Measurements from ENCODE around the gene PCDH12.
"Not testable (repeated sequence)": the region's sequence is repeated elsewhere in the genome, so short reads cannot be mapped to it uniquely, and the experiment has no call there.

Gene PCDH12

GRCh38 chr5:141935538-141935937 is 22.5 kb downstream of the PCDH12 start:
- no peak for DNase-seq

- DNase-seq, result no peak
Observed at GRCh38 chr5:141934099-141934844, 23.7 kb downstream of the PCDH12 start.

- DNase-seq, result no peak
Observed at GRCh38 chr5:141933151-141933550, 24.9 kb downstream of the PCDH12 start.

- no peak for DNase-seq
Observed at GRCh38 chr5:141931694-141932093, 26.3 kb downstream of the PCDH12 start.

- DNase-seq, result no peak
Observed at GRCh38 chr5:141929398-141930058, 28.5 kb downstream of the PCDH12 start.

- no peak for DNase-seq
Observed at GRCh38 chr5:141928051-141928450, 30.0 kb downstream of the PCDH12 start.

GRCh38 chr5:141926434-141926833 is 31.6 kb downstream of the PCDH12 start:
- DNase-seq, result no peak

- peak; percentile 90 to 92 for DNase-seq
Observed at GRCh38 chr5:141923448-141924313, 34.3 kb downstream of the PCDH12 start, which contains the start of gene DELE1. Gene DELE1, plus strand, starts transcription at chr5:141923871. Its CDS starts 71 bp downstream, at chr5:141923942.

GRCh38 chr5:141922827-141923447 is 35.1 kb downstream of the PCDH12 start:
- DNase-seq, result not testable (repeated sequence)

GRCh38 chr5:141920771-141921170 is 37.2 kb downstream of the PCDH12 start:
- no peak for DNase-seq

- no peak for DNase-seq
Observed at GRCh38 chr5:141919218-141920119, 38.5 kb downstream of the PCDH12 start.

GRCh38 chr5:141917760-141918159 is 40.2 kb downstream of the PCDH12 start:
- DNase-seq, result no peak

GRCh38 chr5:141916522-141916921 is 41.5 kb downstream of the PCDH12 start:
- DNase-seq, result no peak

- DNase-seq, result no peak
Observed at GRCh38 chr5:141915881-141916336, 42.1 kb downstream of the PCDH12 start.

- DNase-seq, result no peak
Observed at GRCh38 chr5:141914797-141915196, 43.2 kb downstream of the PCDH12 start.

- DNase-seq, result peak; percentile 8 to 43
Observed at GRCh38 chr5:141914199-141914743, 43.7 kb downstream of the PCDH12 start.

GRCh38 chr5:141913560-141914198 is 44.3 kb downstream of the PCDH12 start:
- DNase-seq, result no peak

GRCh38 chr5:141910271-141910673 is 47.7 kb downstream of the PCDH12 start:
- DNase-seq, result no peak

- DNase-seq, result no peak
Observed at GRCh38 chr5:141909212-141909611, 48.8 kb downstream of the PCDH12 start.

GRCh38 chr5:141908796-141909195 is 49.2 kb downstream of the PCDH12 start:
- DNase-seq, result no peak

- no peak for DNase-seq
Observed at GRCh38 chr5:141906972-141907371, 51.0 kb downstream of the PCDH12 start.

Measured in CD4-positive, alpha-beta T cell treated with Interleukin-4 for 1 hour (primary cell).